ENCODE results near the gene LRRTM1.

GRCh38 chr2:80281049-80281448, 23.5 kb downstream of the LRRTM1 start:
- TF ChIP-seq, protein P1, sequence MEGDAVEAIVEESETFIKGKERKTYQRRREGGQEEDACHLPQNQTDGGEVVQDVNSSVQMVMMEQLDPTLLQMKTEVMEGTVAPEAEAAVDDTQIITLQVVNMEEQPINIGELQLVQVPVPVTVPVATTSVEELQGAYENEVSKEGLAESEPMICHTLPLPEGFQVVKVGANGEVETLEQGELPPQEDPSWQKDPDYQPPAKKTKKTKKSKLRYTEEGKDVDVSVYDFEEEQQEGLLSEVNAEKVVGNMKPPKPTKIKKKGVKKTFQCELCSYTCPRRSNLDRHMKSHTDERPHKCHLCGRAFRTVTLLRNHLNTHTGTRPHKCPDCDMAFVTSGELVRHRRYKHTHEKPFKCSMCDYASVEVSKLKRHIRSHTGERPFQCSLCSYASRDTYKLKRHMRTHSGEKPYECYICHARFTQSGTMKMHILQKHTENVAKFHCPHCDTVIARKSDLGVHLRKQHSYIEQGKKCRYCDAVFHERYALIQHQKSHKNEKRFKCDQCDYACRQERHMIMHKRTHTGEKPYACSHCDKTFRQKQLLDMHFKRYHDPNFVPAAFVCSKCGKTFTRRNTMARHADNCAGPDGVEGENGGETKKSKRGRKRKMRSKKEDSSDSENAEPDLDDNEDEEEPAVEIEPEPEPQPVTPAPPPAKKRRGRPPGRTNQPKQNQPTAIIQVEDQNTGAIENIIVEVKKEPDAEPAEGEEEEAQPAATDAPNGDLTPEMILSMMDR (IDR thresholded peaks at IDR 0.05) = no peak
- TF ChIP-seq POLR2A (IDR thresholded peaks at IDR 0.05) (no peak), POLR2AphosphoS5 (IDR thresholded peaks at IDR 0.05) (no peak)
